Measurements from ENCODE around the gene LRRC15.

DNA sequence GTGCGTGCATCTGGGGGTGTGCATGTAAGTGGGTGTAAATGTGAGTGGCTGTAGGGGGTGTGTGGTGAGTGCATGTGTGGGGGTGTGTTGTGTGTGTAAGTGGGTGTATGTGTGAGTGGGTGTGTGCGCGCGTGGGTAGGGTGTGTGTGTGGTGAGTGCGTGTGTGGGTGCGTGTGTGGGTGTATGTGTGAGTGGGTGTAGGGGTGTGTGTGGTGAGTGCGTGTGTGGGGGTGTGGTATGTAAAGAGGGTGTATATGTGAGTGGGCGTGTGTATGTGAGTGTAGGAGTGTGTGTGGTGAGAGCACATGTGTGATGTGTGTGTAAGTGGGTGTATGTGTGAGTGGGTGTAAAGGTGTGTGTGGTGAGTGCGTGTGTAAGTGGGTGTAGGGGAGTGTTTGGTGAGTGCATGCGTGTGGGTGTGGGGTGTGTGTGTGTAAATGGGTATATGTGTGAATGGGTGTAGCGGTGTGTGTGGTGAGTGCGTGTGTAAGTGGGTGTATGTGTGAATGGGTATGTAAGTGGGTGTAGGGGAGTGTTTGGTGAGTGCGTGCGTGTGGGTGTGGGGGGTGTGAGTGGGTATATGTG lies 17.5 kb downstream of the LRRC15 start:
- TF ChIP-seq EZH2 (IDR thresholded peaks at IDR 0.05; ENCODE audit: borderline replicate concordance) = no peak
- TF ChIP-seq, protein P1, sequence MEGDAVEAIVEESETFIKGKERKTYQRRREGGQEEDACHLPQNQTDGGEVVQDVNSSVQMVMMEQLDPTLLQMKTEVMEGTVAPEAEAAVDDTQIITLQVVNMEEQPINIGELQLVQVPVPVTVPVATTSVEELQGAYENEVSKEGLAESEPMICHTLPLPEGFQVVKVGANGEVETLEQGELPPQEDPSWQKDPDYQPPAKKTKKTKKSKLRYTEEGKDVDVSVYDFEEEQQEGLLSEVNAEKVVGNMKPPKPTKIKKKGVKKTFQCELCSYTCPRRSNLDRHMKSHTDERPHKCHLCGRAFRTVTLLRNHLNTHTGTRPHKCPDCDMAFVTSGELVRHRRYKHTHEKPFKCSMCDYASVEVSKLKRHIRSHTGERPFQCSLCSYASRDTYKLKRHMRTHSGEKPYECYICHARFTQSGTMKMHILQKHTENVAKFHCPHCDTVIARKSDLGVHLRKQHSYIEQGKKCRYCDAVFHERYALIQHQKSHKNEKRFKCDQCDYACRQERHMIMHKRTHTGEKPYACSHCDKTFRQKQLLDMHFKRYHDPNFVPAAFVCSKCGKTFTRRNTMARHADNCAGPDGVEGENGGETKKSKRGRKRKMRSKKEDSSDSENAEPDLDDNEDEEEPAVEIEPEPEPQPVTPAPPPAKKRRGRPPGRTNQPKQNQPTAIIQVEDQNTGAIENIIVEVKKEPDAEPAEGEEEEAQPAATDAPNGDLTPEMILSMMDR (IDR thresholded peaks at IDR 0.05; ENCODE audit: poor library complexity) = no peak
- TF ChIP-seq EZH2phosphoT487 (IDR thresholded peaks at IDR 0.05; ENCODE audit: low read depth, severe bottlenecking, unreplicated experiment) = no peak

Data from hepatocyte (in vitro differentiated cells).